HEK293T (cell line): Measurements from ENCODE around the gene LRBA.
A peak's percentile ranks its signal among the peaks of the same experiment; 100 is the strongest.

ENCODE experiments used
- CTCF ChIA-PET: fragments of 350-600 bp; formaldehyde crosslinking; extraction: SDS; loops from one replicate; lab custom pipeline; 2021; ENCODE audit warnings: antibody characterized with exemption, inconsistent platforms; lab: Yijun Ruan, JAX
- POLR2A ChIA-PET: fragments of 350-600 bp; formaldehyde crosslinking; extraction: SDS; loops from one replicate; lab custom pipeline; 2020; ENCODE audit warnings: antibody characterized with exemption, inconsistent platforms; lab: Yijun Ruan, JAX
- DNase-seq: peaks from one replicate; pipeline ENCODE4 v3.0.0; 2012; ENCODE audit warnings: mixed read lengths; ENCODE audit errors: extremely low spot score
- ARNT ChIP-seq: fragments of 450-650 bp; IDR thresholded peaks from 2 replicates; pipeline ENCODE4 v1.6.1; 2017; ENCODE audit warnings: mild to moderate bottlenecking
- BHLHE40 ChIP-seq: fragments of 450-650 bp; IDR thresholded peaks from 2 replicates; pipeline ENCODE4 v1.6.1; 2016; ENCODE audit warnings: mild to moderate bottlenecking, moderate library complexity, borderline replicate concordance
- CTBP1 ChIP-seq: fragments of 450-650 bp; IDR thresholded peaks from 2 replicates; pipeline ENCODE4 v1.6.1; 2016; ENCODE audit warnings: borderline replicate concordance
- ELF4 ChIP-seq: fragments of 450-650 bp; IDR thresholded peaks from 2 replicates; pipeline ENCODE4 v1.6.1; 2017; ENCODE audit warnings: antibody characterized with exemption
- FOXA1 ChIP-seq: fragments of 450-650 bp; IDR thresholded peaks from 2 replicates; pipeline ENCODE4 v1.6.1; 2016; ENCODE audit warnings: mild to moderate bottlenecking
- FOXK2 ChIP-seq: fragments of 450-650 bp; IDR thresholded peaks from 2 replicates; pipeline ENCODE4 v1.6.1; 2016; ENCODE audit warnings: mild to moderate bottlenecking
- FOXM1 ChIP-seq: fragments of 450-650 bp; IDR thresholded peaks from 2 replicates; pipeline ENCODE4 v1.6.1; 2017; ENCODE audit warnings: mild to moderate bottlenecking, borderline replicate concordance
- HDGF ChIP-seq: fragments of 450-650 bp; IDR thresholded peaks from 2 replicates; pipeline ENCODE4 v1.6.1; 2017; ENCODE audit warnings: antibody characterized with exemption, borderline replicate concordance
- L3MBTL2 ChIP-seq: fragments of 450-650 bp; conservative IDR thresholded peaks from 2 replicates; pipeline ENCODE4 v1.6.1; 2016; ENCODE audit warnings: mild to moderate bottlenecking
- LEF1 ChIP-seq: fragments of 450-650 bp; IDR thresholded peaks from 2 replicates; pipeline ENCODE4 v1.6.1; 2017; ENCODE audit warnings: mild to moderate bottlenecking, borderline replicate concordance
- NFRKB ChIP-seq: fragments of 450-650 bp; IDR thresholded peaks from 2 replicates; pipeline ENCODE4 v1.6.1; 2016; ENCODE audit warnings: mild to moderate bottlenecking, moderate library complexity
- SP1 ChIP-seq: fragments of 450-650 bp; IDR thresholded peaks from 2 replicates; pipeline ENCODE4 v1.6.1; 2017
- SUZ12 ChIP-seq: fragments of 450-650 bp; IDR thresholded peaks from 2 replicates; pipeline ENCODE4 v1.6.1; 2016; ENCODE audit warnings: mild to moderate bottlenecking
- TARDBP ChIP-seq: fragments of 450-650 bp; IDR thresholded peaks from 2 replicates; pipeline ENCODE4 v1.6.1; 2016
- ZNF384 ChIP-seq: fragments of 450-650 bp; IDR thresholded peaks from 2 replicates; pipeline ENCODE4 v1.6.1; 2016
- TF ChIP-seq, protein P1 (sequence below): fragments of 450-650 bp; IDR thresholded peaks from 2 replicates; pipeline ENCODE4 v1.6.1; 2016

Gene LRBA

DNA sequence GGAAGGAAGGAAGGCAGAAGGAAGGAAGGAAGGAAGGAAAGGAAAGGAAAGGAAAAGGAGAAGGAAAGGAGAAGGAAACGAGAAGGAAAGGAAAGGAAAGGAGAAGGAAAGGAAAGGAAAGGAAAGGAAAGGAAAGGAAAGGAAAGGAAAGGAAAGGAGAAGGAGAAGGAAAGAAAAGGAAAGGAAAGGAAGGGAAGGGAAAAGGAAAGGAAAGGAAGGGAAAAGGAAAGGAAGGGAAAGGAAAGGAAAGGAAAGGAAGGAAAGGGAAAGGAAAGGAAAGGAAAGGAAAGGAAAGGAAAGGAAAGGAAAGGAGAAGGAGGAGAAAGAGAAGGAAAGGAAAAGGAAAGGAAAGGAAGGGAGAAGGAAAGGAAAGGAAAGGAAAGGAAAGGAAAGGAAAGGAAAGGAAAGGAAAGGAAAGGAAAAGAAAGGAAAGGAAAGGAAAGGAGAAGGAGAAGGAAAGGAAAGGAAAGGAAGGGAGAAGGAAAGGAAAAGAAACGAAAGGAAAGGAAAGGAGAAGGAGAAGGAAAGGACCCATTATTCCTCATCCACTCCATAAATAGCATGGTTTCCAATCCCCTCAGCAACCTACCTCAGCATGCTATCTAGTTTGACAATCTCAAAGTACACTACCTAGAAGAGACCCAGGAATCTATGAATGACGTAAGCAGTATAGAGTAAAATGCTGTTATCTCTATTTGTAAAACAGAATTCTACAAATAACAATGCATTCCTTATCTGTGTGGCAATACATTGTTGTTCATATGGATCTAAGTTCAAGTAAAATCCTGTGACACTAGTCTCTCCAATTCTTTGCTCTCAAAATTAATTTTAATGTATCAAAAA is 209.7 kb downstream of the LRBA start:
- ChIA-PET CTCF (no interaction called here), POLR2A (no interaction called here)
- no peak for TF ChIP-seq BHLHE40
- no peak for TF ChIP-seq CTBP1
- TF ChIP-seq L3MBTL2 = no peak
- no peak for TF ChIP-seq FOXK2
- TF ChIP-seq HDGF = no peak
- TF ChIP-seq ZNF384 = no peak
- no peak for TF ChIP-seq ARNT
- TF ChIP-seq LEF1 = no peak
- TF ChIP-seq, protein P1, sequence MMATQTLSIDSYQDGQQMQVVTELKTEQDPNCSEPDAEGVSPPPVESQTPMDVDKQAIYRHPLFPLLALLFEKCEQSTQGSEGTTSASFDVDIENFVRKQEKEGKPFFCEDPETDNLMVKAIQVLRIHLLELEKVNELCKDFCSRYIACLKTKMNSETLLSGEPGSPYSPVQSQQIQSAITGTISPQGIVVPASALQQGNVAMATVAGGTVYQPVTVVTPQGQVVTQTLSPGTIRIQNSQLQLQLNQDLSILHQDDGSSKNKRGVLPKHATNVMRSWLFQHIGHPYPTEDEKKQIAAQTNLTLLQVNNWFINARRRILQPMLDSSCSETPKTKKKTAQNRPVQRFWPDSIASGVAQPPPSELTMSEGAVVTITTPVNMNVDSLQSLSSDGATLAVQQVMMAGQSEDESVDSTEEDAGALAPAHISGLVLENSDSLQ = no peak
- no peak for TF ChIP-seq SP1
- TF ChIP-seq FOXM1 = no peak
- TF ChIP-seq ELF4 = no peak
- no peak for TF ChIP-seq FOXA1
- no peak for TF ChIP-seq NFRKB
- no peak for TF ChIP-seq SUZ12
- TF ChIP-seq TARDBP = no peak
- DNase-seq = no peak

DNA sequence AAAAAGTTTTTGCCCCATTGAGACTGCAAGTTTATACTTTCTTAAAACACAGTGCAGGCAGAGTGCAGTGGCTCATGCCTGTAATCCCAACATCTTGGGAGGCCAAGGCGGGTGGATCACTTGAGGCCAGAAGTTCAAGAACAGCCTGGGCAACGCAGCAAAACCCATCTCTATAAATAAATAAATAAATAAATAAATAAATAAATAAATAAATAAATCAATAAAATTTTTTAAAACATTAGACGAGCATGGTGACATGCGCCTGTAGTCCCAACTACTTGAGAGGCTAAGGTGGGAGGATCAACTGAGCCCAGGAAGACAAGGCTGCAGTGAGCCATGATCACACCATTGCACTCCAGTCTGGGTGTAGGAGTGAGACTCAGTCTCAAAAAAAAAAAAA is 213.3 kb downstream of the LRBA start:
- CTCF ChIA-PET = no interaction called here
- POLR2A ChIA-PET = no interaction called here
- TF ChIP-seq TARDBP = no peak
- TF ChIP-seq ARNT = no peak
- TF ChIP-seq NFRKB = no peak
- no peak for TF ChIP-seq ELF4
- no peak for TF ChIP-seq BHLHE40
- no peak for TF ChIP-seq ZNF384
- no peak for TF ChIP-seq SP1
- TF ChIP-seq FOXK2 = no peak
- no peak for TF ChIP-seq HDGF
- TF ChIP-seq SUZ12 = no peak
- no peak for TF ChIP-seq FOXM1
- no peak for TF ChIP-seq CTBP1
- DNase-seq = no peak

DNA sequence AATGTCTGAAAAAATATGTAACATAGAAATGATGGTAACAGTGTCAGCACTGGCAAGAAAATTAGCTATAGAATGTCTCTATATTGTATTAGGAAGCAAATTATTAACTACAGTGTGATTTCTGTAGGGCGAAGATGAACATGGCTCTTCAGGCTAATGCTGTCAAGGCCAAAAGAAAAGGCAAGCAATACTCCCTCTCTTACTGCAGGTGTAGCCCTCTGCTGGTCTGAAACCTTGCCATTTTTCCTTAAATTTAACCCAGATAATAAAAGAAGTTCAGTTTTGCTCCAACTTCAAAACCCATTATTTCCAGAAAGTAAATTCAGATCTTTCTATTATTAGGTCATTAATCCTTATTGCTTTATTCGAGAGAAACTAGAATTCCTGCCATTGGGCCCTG is 215.9 kb downstream of the LRBA start:
- ChIA-PET POLR2A (no interaction called here), CTCF (interaction anchor here (1.3 kb wide), 1 partner anchor 18 kb away, joined by 5 read pairs; no protein-coding TSS in a partner anchor)
- DNase-seq = no peak
- TF ChIP-seq SUZ12 (no peak), ZNF384 (no peak), FOXA1 (no peak), LEF1 (no peak), BHLHE40 (no peak), HDGF (no peak), ELF4 (no peak)

DNA sequence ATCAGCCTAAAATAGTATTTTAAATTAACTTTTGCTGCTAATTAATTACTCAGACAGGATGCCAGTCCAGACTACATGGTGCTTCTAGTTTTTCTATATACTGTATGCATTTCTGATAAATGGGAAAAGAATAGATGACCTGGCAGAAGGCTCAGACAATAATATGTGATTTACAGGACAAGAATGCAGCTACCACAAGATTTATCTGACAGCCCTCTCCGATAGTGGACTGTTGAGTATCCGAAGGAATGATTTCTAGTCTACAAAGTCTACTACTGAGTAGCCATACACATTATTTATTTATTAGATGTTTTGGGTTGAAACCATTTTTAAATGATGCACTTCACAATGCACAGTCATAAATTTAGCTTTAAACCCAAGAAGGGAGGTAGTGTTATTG is 220.4 kb downstream of the LRBA start:
- TF ChIP-seq FOXM1 (no peak), ZNF384 (no peak), NFRKB (no peak), TARDBP (no peak)
- no peak for DNase-seq
- ChIA-PET CTCF (no interaction called here), POLR2A (no interaction called here)

DNA sequence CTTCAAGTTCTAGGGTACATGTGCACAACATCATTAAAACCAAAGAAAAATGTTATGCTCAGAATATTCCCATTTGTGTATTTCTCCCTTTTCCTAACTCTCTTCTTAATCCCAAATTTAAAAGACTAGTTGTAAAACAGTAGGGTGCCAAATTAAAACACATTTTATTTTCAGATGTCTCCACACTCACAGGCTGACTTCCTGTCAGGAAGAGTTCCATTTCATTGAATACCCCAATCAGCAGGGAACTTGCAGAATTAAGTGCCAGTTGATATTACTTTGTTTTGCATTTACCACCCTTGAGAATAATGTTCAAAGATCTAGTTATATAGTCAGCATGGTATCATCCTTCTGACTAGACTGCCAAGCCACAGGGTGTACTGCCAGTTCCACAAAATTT is 225.2 kb downstream of the LRBA start:
- CTCF ChIA-PET = no interaction called here
- DNase-seq = peak; percentile 15
- TF ChIP-seq FOXK2 (no peak), SUZ12 (no peak), NFRKB (no peak), TARDBP (no peak), ELF4 (no peak), BHLHE40 (no peak), L3MBTL2 (no peak)
- TF ChIP-seq, protein P1 = peak; percentile 40; the same call in 1 of the 2 replicates
- POLR2A ChIA-PET = no interaction called here

DNA sequence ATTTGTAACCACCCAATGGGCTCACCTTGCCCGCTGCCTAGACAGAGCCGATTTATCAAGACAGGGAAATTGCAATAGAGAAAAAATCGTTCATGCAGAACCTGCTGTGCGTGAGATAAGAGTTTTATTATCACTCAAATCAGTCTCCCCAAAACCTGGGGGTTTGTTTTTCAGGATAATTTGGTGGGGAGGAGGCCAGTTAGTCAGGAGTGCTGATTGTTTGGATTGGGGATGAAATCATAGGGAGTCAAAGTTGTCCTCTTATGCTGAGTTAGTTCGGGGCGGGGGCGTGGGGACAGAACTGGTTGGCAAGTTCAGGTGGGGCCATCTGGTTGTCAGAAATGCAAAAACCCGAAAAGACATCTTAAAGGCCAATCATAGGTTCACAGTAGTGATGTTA is 230.1 kb downstream of the LRBA start:
- CTCF ChIA-PET = no interaction called here
- TF ChIP-seq SP1 (no peak), HDGF (no peak), CTBP1 (no peak), NFRKB (no peak), ARNT (no peak), SUZ12 (no peak), FOXA1 (no peak), TARDBP (no peak), BHLHE40 (no peak), LEF1 (no peak)
- TF ChIP-seq, protein P1 = no peak

More for the DNA sequence above, 230.1 kb downstream of the LRBA start:
- no peak for DNase-seq
- POLR2A ChIA-PET = no interaction called here
